Endothelial cell (in vitro differentiated cells): ENCODE measurements around the gene KCNQ1. TPM values are rescaled to one million over a fixed set of nuclear protein-coding genes. Genes with fewer than 3 reads are reported as not detected.

Experiments
- DNase-seq: peaks from one replicate; pipeline ENCODE4 v3.0.0; 2021; ENCODE audit warnings: low spot score
- H3K27ac Mint-ChIP-seq: one replicate; pipeline ENCODE4 v1.8.0; 2021; ENCODE audit warnings: mixed read lengths, inconsistent platforms; ENCODE audit not compliant: unreplicated experiment
- H3K27me3 Mint-ChIP-seq: one replicate; pipeline ENCODE4 v1.8.0; 2021; ENCODE audit warnings: mild to moderate bottlenecking, moderate library complexity, mixed read lengths, inconsistent platforms; ENCODE audit not compliant: unreplicated experiment
- H3K36me3 Mint-ChIP-seq: one replicate; pipeline ENCODE4 v1.8.0; 2021; ENCODE audit warnings: mild to moderate bottlenecking, low read depth, mixed read lengths, inconsistent platforms; ENCODE audit not compliant: unreplicated experiment
- H3K4me1 Mint-ChIP-seq: one replicate; pipeline ENCODE4 v1.8.0; 2021; ENCODE audit warnings: mild to moderate bottlenecking, mixed read lengths, inconsistent platforms; ENCODE audit not compliant: unreplicated experiment
- H3K4me3 Mint-ChIP-seq: one replicate; pipeline ENCODE4 v1.8.0; 2021; ENCODE audit warnings: mild to moderate bottlenecking, mixed read lengths, inconsistent platforms; ENCODE audit not compliant: unreplicated experiment
- H3K9me3 Mint-ChIP-seq: one replicate; pipeline ENCODE4 v1.8.0; 2021; ENCODE audit warnings: mixed read lengths, inconsistent platforms; ENCODE audit not compliant: unreplicated experiment
- CTCF ChIP-seq: fragments of 200-600 bp; sonication (generic); IDR thresholded peaks from one replicate; pipeline ENCODE4 v1.5.0; 2021; ENCODE audit warnings: antibody characterized with exemption; ENCODE audit not compliant: unreplicated experiment
- total RNA-seq: library from RNA; stranded (reverse); fragmentation: NEBNext Ultra II Directional; extraction: Animal tissue kit (Norgen Biotek cat#: 25700); gene quantifications from one replicate; pipeline ENCODE4 v1.2.1, GENCODE V29; 2021; ENCODE audit not compliant: unreplicated experiment

The KCNQ1 gene
- total RNA-seq, 1 donor from 2014 or later: 35.3 TPM

GRCh38 chr11:2741377-2742131 lies 296.7 kb downstream of the KCNQ1 start:
- Mint-ChIP-seq H3K9me3 (no peaks in the 10 kb centered on the region), H3K4me3 (no peak overlapping the region), H3K36me3 (no peaks in the 10 kb centered on the region), H3K27me3 (peaks cover 9% of the 10 kb centered on the region), H3K4me1 (peaks cover 4% of the 10 kb centered on the region), H3K27ac (no peak overlapping the region)
- DNase-seq: no peak
- TF ChIP-seq CTCF: no peak

- Mint-ChIP-seq H3K4me3 (no peak overlapping the region), H3K4me1 (peaks cover 4% of the 10 kb centered on the region), H3K36me3 (no peaks in the 10 kb centered on the region), H3K27ac (no peak overlapping the region), H3K9me3 (no peaks in the 10 kb centered on the region), H3K27me3 (peaks cover 9% of the 10 kb centered on the region)
- DNase-seq: no peak
- TF ChIP-seq CTCF: no peak
Measured at GRCh38 chr11:2742201-2742600, 297.4 kb downstream of the KCNQ1 start.

GRCh38 chr11:2742611-2743426 lies 298.0 kb downstream of the KCNQ1 start:
- H3K4me1 Mint-ChIP-seq: no peaks in the 10 kb centered on the region
- H3K36me3 Mint-ChIP-seq: no peaks in the 10 kb centered on the region
- no peak overlapping the region for H3K4me3 Mint-ChIP-seq
- no peak for TF ChIP-seq CTCF
- H3K9me3 Mint-ChIP-seq: no peaks in the 10 kb centered on the region
- no peak overlapping the region for H3K27ac Mint-ChIP-seq
- no peak for DNase-seq
- peaks cover 9% of the 10 kb centered on the region for H3K27me3 Mint-ChIP-seq

GRCh38 chr11:2743427-2744110 lies 298.8 kb downstream of the KCNQ1 start:
- no peak for TF ChIP-seq CTCF

More at GRCh38 chr11:2743427-2744110, 298.8 kb downstream of the KCNQ1 start:
- no peak overlapping the region for H3K27ac Mint-ChIP-seq
- H3K36me3 Mint-ChIP-seq: no peaks in the 10 kb centered on the region
- H3K27me3 Mint-ChIP-seq: peaks cover 9% of the 10 kb centered on the region
- no peak for DNase-seq
- no peaks in the 10 kb centered on the region for H3K4me1 Mint-ChIP-seq
- H3K9me3 Mint-ChIP-seq: no peaks in the 10 kb centered on the region
- no peak overlapping the region for H3K4me3 Mint-ChIP-seq
